HG03469 (cell line): ENCODE measurements around the gene FKBP2.

Experiments
- ATAC-seq: cut with Tn5 transposase; IDR thresholded peaks from one replicate; pipeline ENCODE4 v1.9.1; 2021; ENCODE audit warnings: mild to moderate bottlenecking, moderate library complexity, moderate number of reproducible peaks; ENCODE audit not compliant: unreplicated experiment

The FKBP2 gene

DNA sequence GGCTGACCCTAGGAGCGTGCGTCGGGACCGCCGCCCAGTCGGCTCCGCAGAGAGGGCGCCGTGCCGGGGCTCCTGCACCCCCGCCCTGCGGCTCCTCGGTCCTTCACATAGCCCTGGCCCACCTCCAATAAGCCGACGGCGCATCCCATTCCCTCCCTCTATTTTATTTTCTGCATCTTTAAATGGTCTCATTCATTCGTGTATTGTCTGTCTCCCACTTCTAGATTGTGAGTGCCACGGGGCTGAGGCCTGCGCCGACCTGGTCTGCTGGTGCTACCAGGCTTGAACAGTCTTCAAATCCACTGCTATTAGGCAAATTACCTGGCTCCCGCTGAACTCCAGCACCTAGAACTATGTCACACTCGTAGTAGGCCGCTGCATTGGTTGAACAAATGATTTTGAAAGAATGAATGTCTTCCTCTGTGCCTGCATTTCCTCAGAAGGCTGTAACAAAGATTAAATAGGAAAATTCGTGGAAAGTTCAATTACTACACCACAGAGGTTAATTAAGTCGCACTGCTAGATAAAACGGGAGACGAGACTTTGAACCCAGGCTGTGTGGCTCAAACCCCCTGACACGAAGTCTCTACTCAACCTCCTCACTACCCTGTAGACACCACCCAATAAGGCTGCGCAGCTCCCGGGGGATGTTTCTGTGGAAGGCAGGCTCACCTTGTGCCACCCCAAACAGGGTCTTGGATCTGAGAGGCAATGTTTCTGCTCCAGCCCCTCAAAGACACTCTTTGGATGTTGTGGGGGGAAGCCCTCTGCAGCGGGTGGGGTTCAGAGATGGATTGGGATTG is 7.0 kb downstream of the FKBP2 start:
- no peak for ATAC-seq

DNA sequence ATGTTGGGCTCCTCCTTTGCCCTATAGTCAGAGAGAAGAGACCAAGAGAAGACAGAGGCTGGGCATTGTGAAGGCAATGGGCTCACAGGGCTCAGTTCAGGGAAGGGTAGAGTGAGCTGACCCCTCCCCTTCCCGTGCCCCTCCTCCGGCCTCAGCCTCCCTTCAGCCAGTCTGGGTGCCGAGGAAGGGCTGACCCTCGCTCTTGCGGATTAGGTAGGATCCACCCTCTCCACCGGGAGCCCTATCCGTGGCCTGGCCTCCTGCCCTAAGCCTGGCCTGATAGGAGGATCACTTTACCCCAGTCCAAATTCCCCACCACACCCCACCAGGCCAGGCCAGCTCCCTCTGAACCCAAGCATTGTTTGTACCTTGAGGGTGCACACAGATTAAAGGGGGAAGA is 7.7 kb downstream of the FKBP2 start:
- ATAC-seq = no peak

DNA sequence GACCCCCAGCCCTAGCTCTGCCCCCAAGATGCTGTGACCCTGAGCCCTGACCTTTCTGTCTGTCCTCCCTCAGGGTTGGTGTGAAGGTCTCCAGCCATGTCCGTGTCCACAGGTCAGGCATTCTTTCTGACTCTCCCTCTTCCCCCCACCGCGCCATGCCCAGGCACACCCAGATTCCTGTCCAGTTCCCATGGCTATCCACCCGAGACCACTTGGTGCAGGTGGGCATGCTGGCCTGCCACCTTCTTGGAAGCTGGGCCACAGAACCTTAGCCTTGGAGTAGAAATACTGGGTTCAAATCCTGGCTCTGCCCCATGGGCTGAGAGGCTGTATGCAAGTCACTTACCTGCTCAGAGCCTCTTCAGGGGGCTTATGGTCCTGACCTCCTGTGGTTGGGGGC is 8.1 kb downstream of the FKBP2 start:
- no peak for ATAC-seq

DNA sequence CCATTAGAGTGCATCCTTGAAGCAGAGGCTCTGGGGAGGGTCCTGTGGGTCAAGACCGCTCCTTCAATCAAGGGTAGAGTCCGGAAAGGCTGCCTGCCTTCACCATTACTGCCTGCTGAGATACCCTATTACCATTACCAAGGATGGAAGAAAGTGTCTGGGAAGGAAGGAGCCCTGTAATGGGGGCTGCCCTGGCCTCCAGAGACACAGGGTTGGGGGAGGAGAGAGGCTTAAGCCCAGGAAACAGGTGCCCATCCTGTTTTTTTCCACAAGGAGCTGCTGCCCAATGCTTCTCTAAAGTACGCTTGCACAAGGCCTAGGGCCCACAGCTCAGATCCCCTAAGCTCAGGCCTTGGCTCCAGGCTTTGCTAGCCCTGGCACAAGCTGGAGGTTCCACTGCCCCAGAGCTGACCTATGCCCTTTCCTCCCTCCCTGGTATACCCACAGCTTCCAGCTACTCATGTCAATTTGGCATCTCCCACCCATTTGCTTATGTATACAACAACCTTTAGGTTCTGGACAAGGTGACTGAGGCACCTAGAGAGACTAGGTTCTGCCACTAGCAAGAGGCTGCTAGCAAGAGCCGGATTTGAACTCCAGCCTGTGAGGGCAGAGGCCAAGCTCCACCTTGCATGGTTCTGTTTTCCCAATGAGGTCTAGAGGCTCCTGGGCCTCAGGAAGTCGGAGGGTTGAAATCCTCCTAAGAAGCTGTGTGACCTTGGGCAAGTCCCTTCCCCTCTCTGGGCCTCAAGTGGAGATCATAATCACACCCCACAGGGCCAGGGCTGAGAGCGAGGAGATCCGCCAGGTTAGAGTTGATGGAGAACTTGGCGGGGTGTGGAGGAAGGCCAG is 8.9 kb downstream of the FKBP2 start:
- no peak for ATAC-seq

DNA sequence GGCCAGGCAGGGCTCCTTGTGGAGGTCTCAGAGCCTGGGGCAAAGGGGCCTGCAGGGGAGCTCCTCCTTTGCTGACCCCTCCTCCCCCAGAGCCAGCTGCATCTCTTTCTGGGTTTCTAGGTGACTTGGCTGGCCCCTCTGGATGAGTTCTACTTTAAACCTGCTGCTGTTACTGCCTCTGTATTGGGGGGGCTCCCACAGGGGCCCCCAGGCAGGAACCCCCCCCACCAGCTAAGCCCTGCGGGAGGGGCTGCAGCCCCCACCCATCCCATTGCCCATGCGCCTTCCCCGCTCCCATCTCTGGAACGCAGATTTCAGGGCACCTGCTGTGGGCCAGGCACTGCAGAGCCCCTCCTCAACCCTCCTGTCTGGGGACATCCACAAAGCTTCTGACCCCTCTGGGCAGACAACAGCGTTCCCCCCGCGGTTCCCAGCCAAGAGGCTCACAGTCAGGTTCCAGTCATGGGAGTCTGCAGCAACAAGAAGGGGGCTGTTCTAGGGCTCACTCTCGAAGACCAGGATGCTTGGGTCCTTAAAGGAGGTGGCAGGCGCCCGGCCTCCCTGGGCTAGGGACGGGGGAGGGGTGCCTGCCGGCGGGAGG is 9.6 kb downstream of the FKBP2 start:
- no peak for ATAC-seq

DNA sequence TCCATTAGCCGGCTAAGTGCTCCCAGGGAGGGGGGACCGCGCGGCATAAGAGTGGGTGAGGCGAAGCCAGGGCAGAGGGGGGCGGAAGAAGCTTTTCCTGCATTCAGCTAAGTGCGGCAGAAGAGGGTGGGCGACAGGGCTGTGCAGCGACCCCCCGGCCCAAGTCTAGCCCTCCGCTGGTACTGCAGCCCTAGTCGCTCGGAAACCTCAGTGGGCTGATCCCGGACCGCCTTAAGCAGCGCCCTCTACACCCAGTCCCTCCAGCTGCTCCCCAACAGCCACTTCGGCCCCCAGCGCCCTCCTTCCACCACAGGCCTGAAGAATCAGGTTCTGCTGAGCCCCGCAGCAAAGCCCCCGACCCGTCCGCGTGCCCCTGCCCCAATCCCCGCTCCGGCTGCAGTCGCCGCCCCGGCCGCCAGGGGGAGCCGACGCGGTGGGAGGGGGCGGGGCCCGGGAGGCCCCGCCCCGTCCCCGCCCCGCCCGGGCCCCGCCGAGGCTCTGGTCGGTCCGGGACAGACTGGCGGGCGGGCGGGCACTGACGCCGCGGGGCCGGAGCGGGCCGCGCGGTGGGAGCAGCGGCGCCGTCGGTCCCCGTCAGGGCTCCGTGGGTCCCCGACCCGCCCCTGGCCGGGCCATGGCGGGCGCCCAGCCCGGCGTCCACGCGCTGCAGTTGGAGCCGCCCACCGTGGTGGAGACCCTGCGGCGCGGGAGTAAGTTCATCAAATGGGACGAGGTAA is 10.3 kb downstream of the FKBP2 start, which contains the start of gene PLCB3:
Gene PLCB3, plus strand, starts transcription at position 515 of the 737 bp plus-strand sequence. Its CDS starts 120 bp downstream, at position 635.
- no peak for ATAC-seq

DNA sequence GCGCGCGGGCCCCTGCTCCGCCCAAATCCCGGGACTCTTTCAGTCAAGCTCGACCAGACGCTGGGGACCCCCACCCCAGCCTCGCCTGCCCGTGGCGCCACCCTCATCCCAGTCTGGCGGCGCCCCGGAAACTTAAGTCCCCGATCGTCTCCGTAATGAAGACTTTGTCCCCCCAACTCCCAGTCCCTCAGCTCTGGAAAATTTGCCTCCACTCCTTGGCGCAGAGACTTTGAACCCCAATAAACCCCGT is 10.8 kb downstream of the FKBP2 start:
- no peak for ATAC-seq

DNA sequence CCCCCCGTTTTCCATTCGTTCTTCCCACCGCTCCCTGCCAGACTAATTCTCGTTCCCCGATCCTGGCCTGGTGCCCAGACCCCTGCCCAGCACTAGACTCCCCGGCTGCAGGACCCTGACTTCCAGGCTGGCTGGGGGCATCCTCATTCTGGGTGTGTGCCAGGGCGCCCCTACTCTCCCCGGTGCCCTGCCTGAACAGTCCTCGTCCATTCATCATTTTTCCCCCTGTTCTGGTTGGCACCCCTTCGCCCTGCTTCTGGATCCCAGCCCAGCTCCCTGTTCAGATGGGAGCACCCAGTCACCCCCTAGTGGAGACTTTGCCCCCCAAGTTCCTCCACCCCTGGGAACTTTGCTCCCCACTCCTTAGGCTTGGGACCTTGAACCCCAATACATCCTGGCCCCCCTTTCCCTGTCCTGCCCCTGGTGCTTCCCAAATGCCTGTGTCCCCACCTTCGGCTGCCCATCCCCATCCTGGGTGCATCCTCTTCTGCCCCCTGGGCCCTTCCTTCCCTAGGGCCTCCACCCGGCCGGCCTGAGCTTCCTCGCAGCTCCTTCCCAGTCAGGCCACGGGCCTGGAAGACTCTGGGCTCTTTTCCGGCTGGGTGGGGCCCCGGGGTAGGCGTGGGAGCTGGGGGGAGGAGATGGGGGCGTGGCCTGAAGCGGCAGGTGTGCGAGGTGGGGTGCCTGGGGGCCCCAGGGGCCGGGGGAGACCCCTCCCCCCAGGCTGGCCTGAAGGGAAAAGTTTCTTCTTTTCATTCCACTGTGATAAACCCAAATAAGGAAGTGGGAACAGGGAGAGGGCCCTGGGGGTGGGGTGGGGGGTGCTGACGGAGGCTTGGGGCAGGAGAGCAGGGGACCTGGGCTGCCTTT is 11.3 kb downstream of the FKBP2 start:
- no peak for ATAC-seq

DNA sequence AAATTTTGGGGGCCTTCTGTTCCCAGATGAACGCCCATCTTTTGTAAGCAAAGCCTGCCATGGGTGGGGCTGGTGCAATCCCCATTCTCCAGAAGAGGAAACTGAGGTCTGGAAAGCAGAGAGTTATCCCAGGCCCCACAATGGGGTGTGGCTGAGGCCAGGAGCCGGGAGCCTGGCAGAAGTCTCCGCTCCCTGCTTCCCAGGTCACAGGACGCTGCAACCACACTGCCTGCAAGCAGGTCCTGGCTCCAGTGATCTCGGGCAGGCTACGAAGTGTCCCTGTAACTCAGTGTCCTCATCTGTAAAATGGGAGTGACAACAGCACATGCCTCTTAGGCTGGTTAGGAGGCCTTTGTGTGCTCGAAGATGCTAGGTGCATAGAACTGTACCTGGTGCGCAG is 12.1 kb downstream of the FKBP2 start:
- ATAC-seq = no peak

DNA sequence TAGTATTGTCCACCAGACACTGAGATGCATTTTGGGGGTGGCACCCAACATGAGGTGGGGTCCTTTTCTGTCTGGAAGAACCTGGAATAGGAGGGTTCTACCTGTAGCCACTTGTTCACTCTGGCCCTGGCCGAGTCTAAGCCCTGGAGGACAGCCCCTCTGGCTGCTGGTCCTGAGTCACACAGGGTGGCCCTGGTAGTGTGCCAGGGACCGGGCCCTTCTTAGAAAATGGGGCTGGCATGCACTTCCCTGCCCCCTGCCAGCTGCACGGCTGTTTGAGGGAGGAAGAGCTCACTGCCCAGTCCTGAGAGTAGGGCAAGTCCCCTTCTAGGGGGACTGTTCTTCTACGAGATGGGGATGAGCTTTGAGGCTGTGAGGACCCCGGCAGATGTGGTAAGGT is 12.6 kb downstream of the FKBP2 start:
- no peak for ATAC-seq

DNA sequence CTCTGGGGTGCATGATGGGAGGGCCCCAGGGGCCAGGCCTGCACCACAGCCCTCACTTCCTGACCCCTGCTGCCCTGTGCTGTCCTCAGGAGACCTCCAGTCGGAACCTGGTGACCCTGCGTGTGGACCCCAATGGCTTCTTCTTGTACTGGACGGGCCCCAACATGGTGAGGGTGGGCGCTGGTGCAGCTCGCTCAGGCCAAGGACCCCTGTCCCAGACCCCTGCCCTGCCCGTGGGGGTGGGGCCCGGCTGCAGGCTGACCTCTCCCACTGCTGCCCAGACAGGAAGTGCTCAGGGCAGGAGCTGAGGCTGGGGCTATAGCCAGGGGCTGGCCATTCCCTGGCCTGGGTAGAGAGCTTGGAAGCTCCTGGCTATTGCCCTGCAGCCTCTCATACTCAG is 13.4 kb downstream of the FKBP2 start:
- no peak for ATAC-seq

DNA sequence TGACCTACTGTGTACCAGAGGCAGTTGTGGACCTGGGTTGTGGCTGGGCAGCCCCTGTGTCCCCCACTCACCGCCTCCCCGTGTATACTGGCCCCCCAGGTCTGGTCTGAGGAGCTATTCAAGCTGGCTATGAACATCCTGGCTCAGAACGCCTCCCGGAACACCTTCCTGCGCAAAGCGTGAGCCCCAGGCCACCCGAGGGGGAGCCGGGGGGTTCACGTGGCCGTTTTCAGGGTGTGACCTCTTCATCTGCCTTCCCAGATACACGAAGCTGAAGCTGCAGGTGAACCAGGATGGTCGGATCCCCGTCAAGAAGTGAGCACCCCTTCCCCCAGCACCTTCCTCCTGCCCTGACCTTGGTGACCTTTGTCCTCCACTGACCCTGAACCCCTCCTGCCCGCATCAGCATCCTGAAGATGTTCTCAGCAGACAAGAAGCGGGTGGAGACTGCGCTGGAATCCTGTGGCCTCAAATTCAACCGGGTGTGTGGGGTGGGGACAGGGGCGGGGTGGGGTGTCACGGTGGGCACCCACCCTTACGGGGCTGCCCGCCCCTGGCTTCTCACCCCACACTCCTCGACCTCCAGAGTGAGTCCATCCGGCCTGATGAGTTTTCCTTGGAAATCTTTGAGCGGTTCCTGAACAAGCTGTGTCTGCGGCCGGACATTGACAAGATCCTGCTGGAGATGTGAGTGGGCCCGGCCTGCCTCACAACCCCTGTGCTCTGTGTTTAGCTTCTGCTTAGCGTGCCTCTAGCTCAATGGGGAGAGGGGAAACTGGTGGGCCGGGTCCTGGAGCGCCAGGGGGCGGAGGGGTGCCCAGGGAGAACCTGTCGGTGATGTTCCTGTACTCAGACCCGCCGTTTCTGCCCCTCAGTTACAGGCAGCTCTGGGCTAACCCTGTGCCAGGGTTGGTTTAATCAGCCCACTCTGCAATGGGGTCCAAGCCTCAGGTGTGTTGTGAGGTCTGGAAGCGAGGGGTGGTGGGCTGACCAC is 14.5 kb downstream of the FKBP2 start:
- no peak for ATAC-seq

DNA sequence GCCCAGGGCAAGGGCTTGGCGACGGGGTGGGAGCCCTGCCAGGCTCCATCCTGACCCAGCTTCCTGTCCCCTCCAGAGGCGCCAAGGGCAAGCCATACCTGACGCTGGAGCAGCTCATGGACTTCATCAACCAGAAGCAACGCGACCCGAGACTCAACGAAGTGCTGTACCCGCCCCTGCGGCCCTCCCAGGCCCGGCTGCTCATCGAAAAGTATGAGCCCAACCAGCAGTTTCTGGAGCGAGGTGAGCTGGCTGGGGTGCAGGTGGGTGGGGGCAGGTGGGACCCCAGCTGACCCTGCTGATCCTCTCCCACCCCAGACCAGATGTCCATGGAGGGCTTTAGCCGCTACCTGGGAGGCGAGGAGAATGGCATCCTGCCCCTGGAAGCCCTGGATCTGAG is 15.4 kb downstream of the FKBP2 start:
- no peak for ATAC-seq

DNA sequence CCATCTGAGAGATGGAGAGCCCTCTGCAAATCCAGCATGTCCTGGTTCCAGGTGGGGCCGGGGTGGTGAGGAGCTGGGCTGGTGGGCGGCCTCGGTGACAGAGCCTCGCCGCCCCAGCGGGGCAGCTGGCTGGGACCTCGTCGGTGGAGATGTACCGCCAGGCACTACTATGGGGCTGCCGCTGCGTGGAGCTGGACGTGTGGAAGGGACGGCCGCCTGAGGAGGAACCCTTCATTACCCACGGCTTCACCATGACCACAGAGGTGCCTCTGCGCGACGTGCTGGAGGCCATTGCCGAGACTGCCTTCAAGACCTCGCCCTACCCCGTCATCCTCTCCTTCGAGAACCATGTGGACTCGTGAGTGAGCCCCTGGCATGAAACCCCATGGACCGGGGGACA is 17.5 kb downstream of the FKBP2 start:
- no peak for ATAC-seq

DNA sequence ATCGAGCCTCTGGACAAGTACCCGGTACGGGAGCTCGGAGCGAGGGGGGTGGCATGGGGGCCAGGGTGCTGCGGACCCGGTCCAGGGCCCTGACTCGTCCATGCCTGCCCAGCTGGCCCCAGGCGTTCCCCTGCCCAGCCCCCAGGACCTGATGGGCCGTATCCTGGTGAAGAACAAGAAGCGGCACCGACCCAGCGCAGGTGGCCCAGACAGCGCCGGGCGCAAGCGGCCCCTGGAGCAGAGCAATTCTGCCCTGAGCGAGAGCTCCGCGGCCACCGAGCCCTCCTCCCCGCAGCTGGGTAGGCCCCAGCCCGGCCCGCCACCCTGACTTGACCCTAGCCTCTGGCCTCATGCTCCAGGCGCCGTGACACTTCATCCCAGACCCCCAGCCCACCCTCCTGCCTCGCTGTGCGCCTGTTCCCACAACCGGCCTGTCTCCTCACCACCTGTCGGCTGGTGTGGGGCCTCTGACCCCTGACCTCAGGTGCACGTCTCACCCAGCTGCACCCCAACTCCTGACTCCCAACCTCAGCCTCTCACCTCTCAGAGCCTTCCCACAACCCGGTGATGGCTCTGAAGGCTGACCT is 18.1 kb downstream of the FKBP2 start:
- ATAC-seq = no peak

DNA sequence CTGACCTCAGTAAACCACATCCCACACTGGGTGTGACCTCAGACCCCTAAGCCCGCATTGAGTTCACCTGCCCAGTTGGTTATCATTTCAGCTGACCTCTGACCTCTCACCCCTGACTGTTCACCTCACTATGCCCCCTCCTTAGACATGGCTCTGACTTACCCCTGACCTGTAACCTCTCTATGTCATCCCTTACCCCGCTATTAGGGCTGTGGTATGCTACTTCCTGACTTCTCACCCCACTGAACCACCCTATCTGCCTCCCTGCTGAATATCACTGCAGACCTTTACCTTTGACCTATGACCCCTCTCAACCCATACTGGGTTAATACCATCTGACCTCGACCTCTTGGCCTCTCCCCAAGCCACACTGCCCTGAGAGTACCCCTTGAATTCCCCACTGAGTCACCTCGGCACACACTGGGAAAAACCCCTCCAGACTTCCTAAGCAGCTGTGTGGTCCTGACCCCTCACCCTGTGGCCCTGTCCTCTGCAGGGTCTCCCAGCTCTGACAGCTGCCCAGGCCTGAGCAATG is 18.7 kb downstream of the FKBP2 start:
- ATAC-seq = no peak

DNA sequence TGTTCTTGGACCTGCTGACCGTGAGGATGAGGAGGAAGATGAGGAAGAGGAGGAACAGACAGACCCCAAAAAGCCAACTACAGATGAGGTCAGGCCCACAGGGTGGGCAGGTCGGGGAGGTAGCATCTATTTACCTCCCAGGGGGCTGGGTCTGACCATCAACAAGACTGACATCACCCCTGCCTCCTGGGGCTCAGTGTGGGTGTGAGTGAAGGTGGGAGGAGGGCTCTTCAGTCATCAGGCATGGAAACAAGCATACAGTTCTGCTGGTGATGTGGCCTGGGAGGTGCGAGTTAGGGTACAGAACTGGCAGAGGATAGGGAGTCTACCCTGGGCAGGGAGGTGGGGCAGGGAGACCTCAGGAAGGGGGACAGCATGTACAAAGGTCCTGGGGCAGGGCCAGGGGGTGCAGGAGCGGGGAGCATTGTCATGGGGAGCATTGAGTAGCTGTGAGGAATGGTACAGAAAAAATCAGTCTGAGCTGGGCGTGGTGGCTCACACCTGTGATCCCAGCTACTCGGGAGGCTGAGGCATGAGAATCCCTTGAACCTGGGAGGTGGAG is 19.3 kb downstream of the FKBP2 start:
- ATAC-seq = no peak

DNA sequence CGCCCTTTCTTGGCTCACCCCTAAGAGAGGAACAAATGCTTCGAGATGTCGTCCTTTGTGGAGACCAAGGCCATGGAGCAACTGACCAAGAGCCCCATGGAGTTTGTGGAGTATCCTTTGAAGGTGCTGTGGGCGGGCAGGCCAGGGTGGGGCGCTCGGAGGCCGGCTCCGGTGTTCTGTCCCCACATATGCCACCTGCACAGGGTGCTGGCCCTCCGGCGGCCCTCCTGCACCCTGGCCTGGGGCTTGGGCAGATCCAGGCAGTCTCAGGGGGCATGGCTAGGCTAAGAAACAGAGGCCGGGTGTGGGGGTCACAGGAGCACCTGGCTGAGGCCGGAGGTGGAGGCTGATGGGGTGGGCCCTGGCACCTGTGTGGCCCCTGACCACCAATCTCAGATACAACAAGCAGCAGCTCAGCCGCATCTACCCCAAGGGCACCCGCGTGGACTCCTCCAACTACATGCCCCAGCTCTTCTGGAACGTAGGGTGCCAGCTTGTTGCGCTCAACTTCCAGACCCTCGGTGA is 20.7 kb downstream of the FKBP2 start:
- ATAC-seq = no peak
